ENCODE measurements around the gene N4BP3.

N4BP3 gene

GRCh38 chr5:178103612-178104011 lies 9.7 kb upstream of the N4BP3 start:
- no peak for DNase-seq (ENCODE audit: low read depth, low spot score)

- DNase-seq (ENCODE audit: low read depth, low spot score): no peak
These were observed 8.8 kb upstream of the N4BP3 start for GRCh38 chr5:178104492-178104891.

GRCh38 chr5:178106086-178106485 lies 7.2 kb upstream of the N4BP3 start:
- no peak for DNase-seq (ENCODE audit: low read depth, low spot score)

- DNase-seq (ENCODE audit: low read depth, low spot score): no peak
These were observed 6.6 kb upstream of the N4BP3 start for GRCh38 chr5:178106556-178107239.

- DNase-seq (ENCODE audit: low read depth, low spot score): no peak
These were observed 5.5 kb upstream of the N4BP3 start for GRCh38 chr5:178107756-178108310.

GRCh38 chr5:178108446-178108845 lies 4.9 kb upstream of the N4BP3 start:
- DNase-seq (ENCODE audit: low read depth, low spot score): no peak

GRCh38 chr5:178108966-178109365 lies 4.4 kb upstream of the N4BP3 start:
- no peak for DNase-seq (ENCODE audit: low read depth, low spot score)

GRCh38 chr5:178110511-178110910 lies 2.8 kb upstream of the N4BP3 start:
- DNase-seq (ENCODE audit: low read depth, low spot score): no peak

GRCh38 chr5:178111925-178112324 lies 1.4 kb upstream of the N4BP3 start:
- no peak for DNase-seq (ENCODE audit: low read depth, low spot score)

GRCh38 chr5:178112545-178112944 lies 787 bp upstream of the N4BP3 start:
- no peak for DNase-seq (ENCODE audit: low read depth, low spot score)

GRCh38 chr5:178113841-178114324 lies 551 bp downstream of the N4BP3 start:
- DNase-seq (ENCODE audit: low read depth, low spot score): no peak

- no peak for DNase-seq (ENCODE audit: low read depth, low spot score)
These were observed 1.2 kb downstream of the N4BP3 start for GRCh38 chr5:178114325-178115135.

- DNase-seq (ENCODE audit: low read depth, low spot score): no peak
These were observed 1.9 kb downstream of the N4BP3 start for GRCh38 chr5:178115136-178115813.

- DNase-seq (ENCODE audit: low read depth, low spot score): no peak
These were observed 2.4 kb downstream of the N4BP3 start for GRCh38 chr5:178115814-178116142.

- DNase-seq (ENCODE audit: low read depth, low spot score): no peak
These were observed 3.0 kb downstream of the N4BP3 start for GRCh38 chr5:178116143-178116885.

- DNase-seq (ENCODE audit: low read depth, low spot score): no peak
These were observed 4.8 kb downstream of the N4BP3 start for GRCh38 chr5:178117923-178118701.

- no peak for DNase-seq (ENCODE audit: low read depth, low spot score)
These were observed 6.7 kb downstream of the N4BP3 start for GRCh38 chr5:178119915-178120606.

- DNase-seq (ENCODE audit: low read depth, low spot score): no peak
These were observed 7.5 kb downstream of the N4BP3 start for GRCh38 chr5:178120607-178121357.

Data from iPS DF 19.7 (cell line).